SK-N-SH (cell line): Measurements from ENCODE around the gene PTPRK. TPM values are rescaled to one million over a fixed set of nuclear protein-coding genes. Genes with fewer than 3 reads are reported as not detected.

Experiments used
- CTCF ChIA-PET: fragments of 300-600, 350-600 bp; formaldehyde crosslinking; extraction: SDS; loops from one replicate; lab custom pipeline; 2021; lab: Yijun Ruan, JAX
- POLR2A ChIA-PET: fragments of 350-600 bp; sonication (Branson Sonifier 250); formaldehyde crosslinking; extraction: SDS; loops from one replicate; lab custom pipeline; 2020; ENCODE audit warnings: antibody characterized with exemption, inconsistent platforms; lab: Yijun Ruan, JAX
- DNase-seq: peaks from one replicate; pipeline ENCODE4 v3.0.0; 2012
- H2AFZ ChIP-seq: fragments of 200-600 bp; sonication (generic); 2 replicates; pipeline ENCODE4 v1.8.1; 2016; ENCODE audit warnings: antibody characterized with exemption, mild to moderate bottlenecking, low read depth
- H3F3A ChIP-seq: fragments of 200-600 bp; sonication (generic); replicated peaks from 2 replicates; pipeline ENCODE3; 2016; ENCODE audit warnings: antibody characterized with exemption, mild to moderate bottlenecking; ENCODE audit not compliant: insufficient read depth
- H3K27ac ChIP-seq, 2 experiments: fragments of 200-500 bp in 1 of 2; fragments of 200-600 bp in 1 of 2; sonication (Bioruptor generic) in 1 of 2; sonication (generic), shearing (Covaris generic) in 1 of 2; 2 replicates each; pipeline versions ENCODE4 v1.5.1 to v1.6.1; 2014 to 2016; ENCODE audit warnings: low read depth in 2 of 2, inconsistent platforms in 1 of 2, low read length in 1 of 2, mild to moderate bottlenecking in 1 of 2, mixed read lengths in 1 of 2
- H3K27me3 ChIP-seq: fragments of 200-600 bp; sonication (generic), shearing (Covaris generic); 2 replicates; pipeline ENCODE4 v1.6.1; 2016; ENCODE audit warnings: mixed run types; ENCODE audit not compliant: insufficient read depth
- H3K36me3 ChIP-seq, 2 experiments: fragments of 200-500 bp in 1 of 2; fragments of 200-600 bp in 1 of 2; sonication (Bioruptor generic) in 1 of 2; sonication (generic) in 1 of 2; replicated peaks in 1 of 2; 2 replicates each; pipeline versions ENCODE3 to v1.5.1; 2014 to 2016; ENCODE audit warnings: low read length in 1 of 2, mild to moderate bottlenecking in 1 of 2; ENCODE audit not compliant: insufficient read depth in 2 of 2, control insufficient read depth in 1 of 2
- H3K4me1 ChIP-seq, 2 experiments: fragments of 200-500 bp in 1 of 2; fragments of 200-600 bp in 1 of 2; sonication (Bioruptor generic) in 1 of 2; sonication (generic), shearing (Covaris generic) in 1 of 2; 2 replicates each; pipeline versions ENCODE4 v1.5.1 to v1.6.1; 2014 to 2016; ENCODE audit warnings: low read depth in 1 of 2, low read length in 1 of 2, mixed run types in 1 of 2; ENCODE audit not compliant: insufficient read depth in 2 of 2, control insufficient read depth in 1 of 2
- H3K4me2 ChIP-seq: fragments of 200-600 bp; sonication (generic), shearing (Covaris generic); 2 replicates; pipeline ENCODE4 v1.6.1; 2017; ENCODE audit warnings: mixed run types
- H3K4me3 ChIP-seq, 2 experiments: fragments of 200-500 bp in 1 of 2; fragments of 200-600 bp in 1 of 2; sonication (Bioruptor generic) in 1 of 2; sonication (generic), shearing (Covaris generic) in 1 of 2; 2 replicates each; pipeline versions ENCODE4 v1.5.1 to v1.8.1; 2014 to 2016; ENCODE audit warnings: low read depth in 2 of 2, inconsistent platforms in 1 of 2, low read length in 1 of 2, mild to moderate bottlenecking in 1 of 2, mixed read lengths in 1 of 2, moderate library complexity in 1 of 2
- H3K79me2 ChIP-seq: fragments of 200-600 bp; sonication (generic); 2 replicates; pipeline ENCODE4 v1.8.1; 2017; ENCODE audit warnings: mild to moderate bottlenecking; ENCODE audit not compliant: insufficient read depth
- H3K9ac ChIP-seq: fragments of 200-600 bp; sonication (generic); 2 replicates; pipeline ENCODE4 v1.6.1; 2017; ENCODE audit warnings: mixed run types
- H3K9me2 ChIP-seq: fragments of 200-600 bp; sonication (generic); 2 replicates; pipeline ENCODE4 v1.6.1; 2017; ENCODE audit warnings: mixed run types
- H3K9me3 ChIP-seq: fragments of 200-600 bp; sonication (generic); 2 replicates; pipeline ENCODE4 v1.6.1; 2017; ENCODE audit warnings: mixed run types, mild to moderate bottlenecking, moderate library complexity
- H4K20me1 ChIP-seq: fragments of 200-600 bp; sonication (generic); 2 replicates; pipeline ENCODE4 v1.6.1; 2017; ENCODE audit warnings: mild to moderate bottlenecking, mixed run types; ENCODE audit not compliant: insufficient read depth
- ELF1 ChIP-seq: IDR thresholded peaks from 2 replicates; pipeline ENCODE4 v1.4.0; 2012
- FOSL2 ChIP-seq: IDR thresholded peaks from 2 replicates; pipeline ENCODE4 v1.4.0; 2012; ENCODE audit warnings: low read depth, mild to moderate bottlenecking, moderate library complexity, borderline replicate concordance
- FOXJ3 ChIP-seq: sonication (generic); formaldehyde crosslinking; IDR thresholded peaks from 2 replicates; pipeline ENCODE4 v1.5.1; 2020; ENCODE audit warnings: mild to moderate bottlenecking, missing genetic modification reagents
- JUND ChIP-seq: IDR thresholded peaks from 2 replicates; pipeline ENCODE4 v1.4.0; 2012
- MEF2A ChIP-seq: IDR thresholded peaks from 2 replicates; pipeline ENCODE4 v1.4.0; 2012; ENCODE audit warnings: low read depth, borderline replicate concordance
- RCOR1 ChIP-seq: fragments of 150-350 bp; IDR thresholded peaks from 2 replicates; pipeline ENCODE4 v1.6.1; 2017; ENCODE audit warnings: antibody characterized with exemption, low read length
- USF1 ChIP-seq: IDR thresholded peaks from 2 replicates; pipeline ENCODE4 v1.4.0; 2012; ENCODE audit warnings: low read depth, borderline replicate concordance
- ZBTB33 ChIP-seq: IDR thresholded peaks from 2 replicates; pipeline ENCODE4 v1.4.0; 2012; ENCODE audit warnings: low read depth, borderline replicate concordance
- WGBS: methylation state at CpG from one replicate; pipeline ENCODE4 v1.1.6; 2017; ENCODE audit warnings: low lambda C conversion rate; 5-methylcytosine and 5-hydroxymethylcytosine counted together
- polyA plus RNA-seq, 3 experiments: library from polyadenylated mRNA; depleted of rRNA; stranded (reverse); fragments of >200 nt; gene quantifications; 2 replicates each; pipeline ENCODE4 v1.2.3, GENCODE V29; 2012
- TF ChIP-seq, protein P1 (sequence below): IDR thresholded peaks from 2 replicates; pipeline ENCODE4 v1.4.0; 2012; ENCODE audit warnings: low read depth
- TF ChIP-seq, protein P2 (sequence below): fragments of 200-600 bp; sonication (generic); IDR thresholded peaks from 2 replicates; pipeline ENCODE4 v1.6.1; 2017; ENCODE audit warnings: antibody characterized with exemption, mild to moderate bottlenecking, moderate library complexity
- TF ChIP-seq, protein P3 (sequence below): IDR thresholded peaks from 2 replicates; pipeline ENCODE4 v1.6.1; 2012; ENCODE audit warnings: mild to moderate bottlenecking, low read depth, low read length, moderate library complexity

PTPRK gene
- polyA plus RNA-seq, 1 of the 3 experiments (the other 2 are of a cell fraction), result 9.5 TPM

- no peak for TF ChIP-seq USF1
- TF ChIP-seq, protein P1, sequence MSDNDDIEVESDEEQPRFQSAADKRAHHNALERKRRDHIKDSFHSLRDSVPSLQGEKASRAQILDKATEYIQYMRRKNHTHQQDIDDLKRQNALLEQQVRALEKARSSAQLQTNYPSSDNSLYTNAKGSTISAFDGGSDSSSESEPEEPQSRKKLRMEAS, result no peak
Observed at GRCh38 chr6:128112494-128112893, 407.9 kb downstream of the PTPRK start (continued).

- 70% methylated on average over 2 of the region's 2 CpGs for WGBS
- H3K9me2 ChIP-seq, result no peaks in the 10 kb centered on the region
- peaks cover 4% of the 10 kb centered on the region for H3F3A ChIP-seq
- no peak overlapping the region for H3K9ac ChIP-seq
- ChIA-PET CTCF (no interaction called here), POLR2A (no interaction called here)
- no peak for DNase-seq
- no peaks in the 10 kb centered on the region for H3K4me1 ChIP-seq
- no peak overlapping the region for H2AFZ ChIP-seq
- TF ChIP-seq FOSL2, result no peak
- no peak for TF ChIP-seq FOXJ3
- TF ChIP-seq ELF1, result no peak
- TF ChIP-seq, protein P2, sequence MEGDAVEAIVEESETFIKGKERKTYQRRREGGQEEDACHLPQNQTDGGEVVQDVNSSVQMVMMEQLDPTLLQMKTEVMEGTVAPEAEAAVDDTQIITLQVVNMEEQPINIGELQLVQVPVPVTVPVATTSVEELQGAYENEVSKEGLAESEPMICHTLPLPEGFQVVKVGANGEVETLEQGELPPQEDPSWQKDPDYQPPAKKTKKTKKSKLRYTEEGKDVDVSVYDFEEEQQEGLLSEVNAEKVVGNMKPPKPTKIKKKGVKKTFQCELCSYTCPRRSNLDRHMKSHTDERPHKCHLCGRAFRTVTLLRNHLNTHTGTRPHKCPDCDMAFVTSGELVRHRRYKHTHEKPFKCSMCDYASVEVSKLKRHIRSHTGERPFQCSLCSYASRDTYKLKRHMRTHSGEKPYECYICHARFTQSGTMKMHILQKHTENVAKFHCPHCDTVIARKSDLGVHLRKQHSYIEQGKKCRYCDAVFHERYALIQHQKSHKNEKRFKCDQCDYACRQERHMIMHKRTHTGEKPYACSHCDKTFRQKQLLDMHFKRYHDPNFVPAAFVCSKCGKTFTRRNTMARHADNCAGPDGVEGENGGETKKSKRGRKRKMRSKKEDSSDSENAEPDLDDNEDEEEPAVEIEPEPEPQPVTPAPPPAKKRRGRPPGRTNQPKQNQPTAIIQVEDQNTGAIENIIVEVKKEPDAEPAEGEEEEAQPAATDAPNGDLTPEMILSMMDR, result no peak
- TF ChIP-seq JUND, result no peak
- TF ChIP-seq MEF2A, result no peak
- TF ChIP-seq, protein P3, sequence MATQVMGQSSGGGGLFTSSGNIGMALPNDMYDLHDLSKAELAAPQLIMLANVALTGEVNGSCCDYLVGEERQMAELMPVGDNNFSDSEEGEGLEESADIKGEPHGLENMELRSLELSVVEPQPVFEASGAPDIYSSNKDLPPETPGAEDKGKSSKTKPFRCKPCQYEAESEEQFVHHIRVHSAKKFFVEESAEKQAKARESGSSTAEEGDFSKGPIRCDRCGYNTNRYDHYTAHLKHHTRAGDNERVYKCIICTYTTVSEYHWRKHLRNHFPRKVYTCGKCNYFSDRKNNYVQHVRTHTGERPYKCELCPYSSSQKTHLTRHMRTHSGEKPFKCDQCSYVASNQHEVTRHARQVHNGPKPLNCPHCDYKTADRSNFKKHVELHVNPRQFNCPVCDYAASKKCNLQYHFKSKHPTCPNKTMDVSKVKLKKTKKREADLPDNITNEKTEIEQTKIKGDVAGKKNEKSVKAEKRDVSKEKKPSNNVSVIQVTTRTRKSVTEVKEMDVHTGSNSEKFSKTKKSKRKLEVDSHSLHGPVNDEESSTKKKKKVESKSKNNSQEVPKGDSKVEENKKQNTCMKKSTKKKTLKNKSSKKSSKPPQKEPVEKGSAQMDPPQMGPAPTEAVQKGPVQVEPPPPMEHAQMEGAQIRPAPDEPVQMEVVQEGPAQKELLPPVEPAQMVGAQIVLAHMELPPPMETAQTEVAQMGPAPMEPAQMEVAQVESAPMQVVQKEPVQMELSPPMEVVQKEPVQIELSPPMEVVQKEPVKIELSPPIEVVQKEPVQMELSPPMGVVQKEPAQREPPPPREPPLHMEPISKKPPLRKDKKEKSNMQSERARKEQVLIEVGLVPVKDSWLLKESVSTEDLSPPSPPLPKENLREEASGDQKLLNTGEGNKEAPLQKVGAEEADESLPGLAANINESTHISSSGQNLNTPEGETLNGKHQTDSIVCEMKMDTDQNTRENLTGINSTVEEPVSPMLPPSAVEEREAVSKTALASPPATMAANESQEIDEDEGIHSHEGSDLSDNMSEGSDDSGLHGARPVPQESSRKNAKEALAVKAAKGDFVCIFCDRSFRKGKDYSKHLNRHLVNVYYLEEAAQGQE, result no peak
- no peak for TF ChIP-seq ZBTB33
- TF ChIP-seq RCOR1, result no peak
- TF ChIP-seq, all 33 proteins: peak for 0
- Histone ChIP-seq H3K27ac (no peak overlapping the region), H3K4me3 (no peak overlapping the region), H3K79me2 (no peaks in the 10 kb centered on the region), H3K27me3 (no peaks in the 10 kb centered on the region), H3K36me3 (no peaks in the 10 kb centered on the region), H4K20me1 (no peaks in the 10 kb centered on the region), H3K9me3 (no peaks in the 10 kb centered on the region), H3K4me2 (no peak overlapping the region)
Observed at GRCh38 chr6:128111096-128111495, 409.3 kb downstream of the PTPRK start.
